GM12872 (cell line): ENCODE results near the gene NR2C2AP.

ENCODE experiments used
- CTCF ChIP-seq: IDR thresholded peaks from 3 replicates; pipeline ENCODE4 v1.5.1; 2011; ENCODE audit warnings: low read depth, mild to moderate bottlenecking, low read length, moderate library complexity; ENCODE audit not compliant: insufficient read depth

The NR2C2AP gene

GRCh38 chr19:19232261-19232721 lies 29.1 kb upstream of the NR2C2AP start:
- TF ChIP-seq CTCF, result no peak

- TF ChIP-seq CTCF, result no peak
Measured at GRCh38 chr19:19230999-19231398, 27.8 kb upstream of the NR2C2AP start.

GRCh38 chr19:19229701-19230100 lies 26.5 kb upstream of the NR2C2AP start:
- TF ChIP-seq CTCF, result no peak

DNA sequence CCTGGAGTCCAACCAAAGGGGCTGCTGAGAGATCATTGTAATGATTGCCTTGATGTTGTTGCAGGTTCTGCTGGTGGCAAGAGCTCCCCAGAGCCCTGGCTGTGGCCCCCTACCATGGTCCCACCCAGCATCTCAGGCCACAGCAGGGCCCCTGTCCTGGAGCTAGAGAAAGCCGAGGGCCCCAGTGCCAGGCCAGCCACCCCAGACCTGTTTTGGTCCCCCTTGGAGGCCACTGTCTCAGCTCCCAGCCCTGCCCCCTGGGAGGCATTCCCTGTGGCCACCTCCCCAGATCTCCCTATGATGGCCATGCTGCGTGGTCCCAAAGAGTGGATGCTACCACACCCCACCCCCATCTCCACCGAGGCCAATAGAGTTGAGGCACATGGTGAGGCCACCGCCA lies 24.0 kb upstream of the NR2C2AP start:
- TF ChIP-seq CTCF, result no peak

- no peak for TF ChIP-seq CTCF
Measured at GRCh38 chr19:19226663-19227062, 23.4 kb upstream of the NR2C2AP start.

GRCh38 chr19:19226204-19226603 lies 23.0 kb upstream of the NR2C2AP start:
- TF ChIP-seq CTCF, result no peak

- peak; percentile 76 for TF ChIP-seq CTCF
Measured at GRCh38 chr19:19224852-19225494, 21.8 kb upstream of the NR2C2AP start.
